Keratinocyte (primary cell): ENCODE data around the gene KCNH8. TPM values are rescaled to one million over a fixed set of nuclear protein-coding genes. Genes with fewer than 3 reads are reported as not detected.

Experiments used
- DNase-seq: peaks from one replicate; pipeline ENCODE4 v3.0.0-alpha.2; 2011; ENCODE audit warnings: low read depth, missing footprints, low spot score
- FAIRE-seq: peaks from 2 replicates; lab custom pipeline; 2011; peaks lifted over from hg19 to GRCh38; lab: Jason Lieb, UNC
- H2AFZ ChIP-seq: 2 replicates; pipeline ENCODE4 v1.6.0; 2012; ENCODE audit warnings: low read length, control low read depth, inconsistent platforms; ENCODE audit not compliant: control insufficient read depth
- H3K27ac ChIP-seq: 2 replicates; pipeline ENCODE4 v1.5.1; 2011; ENCODE audit warnings: low read length; ENCODE audit not compliant: control insufficient read depth, insufficient read depth
- H3K27me3 ChIP-seq: 3 replicates; pipeline ENCODE4 v1.6.0; 2011; ENCODE audit warnings: low read length; ENCODE audit not compliant: control insufficient read depth, insufficient read depth; ENCODE audit errors: extremely low read depth
- H3K36me3 ChIP-seq, 2 experiments: 2 replicates in 1 of 2; 3 replicates in 1 of 2; pipeline ENCODE4 v1.5.1; 2011; ENCODE audit warnings: low read length in 2 of 2, mild to moderate bottlenecking in 1 of 2; ENCODE audit not compliant: control insufficient read depth in 2 of 2, insufficient read depth in 2 of 2; ENCODE audit errors: extremely low read depth in 1 of 2
- H3K4me1 ChIP-seq: 3 replicates; pipeline ENCODE4 v1.5.1; 2011; ENCODE audit warnings: low read length; ENCODE audit not compliant: control insufficient read depth, insufficient read depth; ENCODE audit errors: extremely low read depth
- H3K4me2 ChIP-seq: 3 replicates; pipeline ENCODE4 v1.6.0; 2011; ENCODE audit warnings: low read depth, low read length; ENCODE audit not compliant: control insufficient read depth, insufficient read depth; ENCODE audit errors: extremely low read depth
- H3K4me3 ChIP-seq, 3 experiments: fragments of 200-600 bp in 1 of 3; sonication (generic) in 1 of 3; 2 replicates in 2 of 3; 3 replicates in 1 of 3; pipeline ENCODE4 v1.5.1; 2011 to 2016; ENCODE audit warnings: low read length in 3 of 3, mild to moderate bottlenecking in 3 of 3, control low read depth in 2 of 3, inconsistent platforms in 1 of 3, low read depth in 1 of 3, mixed read lengths in 1 of 3, mixed run types in 1 of 3, moderate library complexity in 1 of 3; ENCODE audit not compliant: control insufficient read depth in 2 of 3, insufficient read depth in 2 of 3; ENCODE audit errors: extremely low read depth in 1 of 3
- H3K79me2 ChIP-seq: 2 replicates; pipeline ENCODE4 v1.6.0; 2012; ENCODE audit warnings: low read length; ENCODE audit not compliant: control insufficient read depth, insufficient read depth
- H3K9ac ChIP-seq: 3 replicates; pipeline ENCODE4 v1.6.0; 2011; ENCODE audit warnings: low read length; ENCODE audit not compliant: control insufficient read depth, insufficient read depth; ENCODE audit errors: extremely low read depth
- H3K9me1 ChIP-seq: 3 replicates; pipeline ENCODE4 v1.6.0; 2011; ENCODE audit warnings: low read length; ENCODE audit not compliant: control insufficient read depth, insufficient read depth; ENCODE audit errors: extremely low read depth
- H3K9me3 ChIP-seq: 2 replicates; pipeline ENCODE4 v1.5.1; 2012; ENCODE audit warnings: low read depth, low read length; ENCODE audit not compliant: control insufficient read depth
- H4K20me1 ChIP-seq: 3 replicates; pipeline ENCODE4 v1.6.0; 2011; ENCODE audit warnings: low read length; ENCODE audit not compliant: control insufficient read depth, insufficient read depth; ENCODE audit errors: extremely low read depth
- EZH2 ChIP-seq: IDR thresholded peaks from one replicate; pipeline ENCODE4 v1.6.1; 2012; ENCODE audit warnings: inconsistent platforms, mild to moderate bottlenecking, low read length, moderate library complexity
- dilution Hi-C: fragments of 300-500 bp; cut with MboI; formaldehyde crosslinking; loops from one replicate; pipeline ENCODE4 v1.7.0; 2020; ENCODE audit warnings: low sequenced_read_pairs; ENCODE audit not compliant: extremely low pct_ligation_motif_present
- polyA plus RNA-seq, 5 experiments: library from polyadenylated mRNA; depleted of rRNA in 3 of 5; stranded (reverse) in 3 of 5; stranded (forward) in 1 of 5; unstranded in 1 of 5; fragments of >200 nt; gene quantifications; 1 replicate in 1 of 5; 2 replicates in 3 of 5; 3 replicates in 1 of 5; pipeline versions ENCODE4 v1.2.1 to v1.2.3, GENCODE V29; 2011 to 2012; ENCODE audit warnings: missing spikeins in 2 of 5, low read depth in 1 of 5, low replicate concordance in 1 of 5
- TF ChIP-seq, protein P1 (sequence below), 3 experiments: IDR thresholded peaks in 1 of 3; conservative IDR thresholded peaks in 1 of 3; optimal IDR thresholded peaks in 1 of 3; 2 replicates in 2 of 3; 3 replicates in 1 of 3; pipeline versions ENCODE3 to v1.5.1; 2011; ENCODE audit warnings: low read length in 3 of 3, mild to moderate bottlenecking in 3 of 3, moderate library complexity in 2 of 3, control low read depth in 1 of 3, inconsistent platforms in 1 of 3; ENCODE audit not compliant: insufficient read depth in 2 of 3; ENCODE audit errors: extremely low read depth in 1 of 3

KCNH8 gene
- polyA plus RNA-seq, 1 donor (not counting 4 experiments of a cell fraction or from before 2014, with no cell fraction given), result not detected

- Histone ChIP-seq H3K9ac (no peak overlapping the region), H3K27me3 (no peaks in the 10 kb centered on the region), H3K4me2 (no peak overlapping the region), H3K27ac (no peak overlapping the region), H3K4me1 (no peaks in the 10 kb centered on the region), H3K79me2 (no peaks in the 10 kb centered on the region), H3K9me3 (no peaks in the 10 kb centered on the region), H3K4me3 (no peak overlapping the region), H4K20me1 (no peaks in the 10 kb centered on the region), H3K36me3 (no peaks in the 10 kb centered on the region), H3K9me1 (no peaks in the 10 kb centered on the region), H2AFZ (no peak overlapping the region)
- dilution Hi-C loops, result loop anchor here (5.0 kb wide), 1 partner anchor 34 kb away; no protein-coding TSS in a partner anchor
- FAIRE-seq (no peak), DNase-seq (no peak)
- TF ChIP-seq, protein P1, sequence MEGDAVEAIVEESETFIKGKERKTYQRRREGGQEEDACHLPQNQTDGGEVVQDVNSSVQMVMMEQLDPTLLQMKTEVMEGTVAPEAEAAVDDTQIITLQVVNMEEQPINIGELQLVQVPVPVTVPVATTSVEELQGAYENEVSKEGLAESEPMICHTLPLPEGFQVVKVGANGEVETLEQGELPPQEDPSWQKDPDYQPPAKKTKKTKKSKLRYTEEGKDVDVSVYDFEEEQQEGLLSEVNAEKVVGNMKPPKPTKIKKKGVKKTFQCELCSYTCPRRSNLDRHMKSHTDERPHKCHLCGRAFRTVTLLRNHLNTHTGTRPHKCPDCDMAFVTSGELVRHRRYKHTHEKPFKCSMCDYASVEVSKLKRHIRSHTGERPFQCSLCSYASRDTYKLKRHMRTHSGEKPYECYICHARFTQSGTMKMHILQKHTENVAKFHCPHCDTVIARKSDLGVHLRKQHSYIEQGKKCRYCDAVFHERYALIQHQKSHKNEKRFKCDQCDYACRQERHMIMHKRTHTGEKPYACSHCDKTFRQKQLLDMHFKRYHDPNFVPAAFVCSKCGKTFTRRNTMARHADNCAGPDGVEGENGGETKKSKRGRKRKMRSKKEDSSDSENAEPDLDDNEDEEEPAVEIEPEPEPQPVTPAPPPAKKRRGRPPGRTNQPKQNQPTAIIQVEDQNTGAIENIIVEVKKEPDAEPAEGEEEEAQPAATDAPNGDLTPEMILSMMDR (optimal IDR thresholded peaks at IDR 0.05 in 1 of 3, IDR thresholded peaks at IDR 0.05 in 1 of 3, conservative IDR thresholded peaks at IDR 0.05 in 1 of 3; ENCODE audit: extremely low read depth in 1 of 3, insufficient read depth in 2 of 3, low read length in 3 of 3), result no peak
- no peak for TF ChIP-seq EZH2
Measured at GRCh38 chr3:19248143-19248542, 99.8 kb downstream of the KCNH8 start.

GRCh38 chr3:19248767-19249166 lies 100.5 kb downstream of the KCNH8 start:
- Histone ChIP-seq H3K4me2 (no peak overlapping the region), H3K79me2 (no peaks in the 10 kb centered on the region), H3K4me3 (no peak overlapping the region), H3K36me3 (no peaks in the 10 kb centered on the region), H4K20me1 (no peaks in the 10 kb centered on the region), H3K27me3 (no peaks in the 10 kb centered on the region), H2AFZ (no peak overlapping the region), H3K9me3 (no peaks in the 10 kb centered on the region), H3K9ac (no peak overlapping the region), H3K9me1 (no peaks in the 10 kb centered on the region), H3K27ac (no peak overlapping the region), H3K4me1 (no peaks in the 10 kb centered on the region)
- no peak for FAIRE-seq
- no peak for TF ChIP-seq EZH2
- dilution Hi-C loops, result loop anchor here (5.0 kb wide), 1 partner anchor 34 kb away; no protein-coding TSS in a partner anchor
- DNase-seq, result no peak
